ENCODE measurements around the gene FNDC10.

FNDC10 gene

DNA sequence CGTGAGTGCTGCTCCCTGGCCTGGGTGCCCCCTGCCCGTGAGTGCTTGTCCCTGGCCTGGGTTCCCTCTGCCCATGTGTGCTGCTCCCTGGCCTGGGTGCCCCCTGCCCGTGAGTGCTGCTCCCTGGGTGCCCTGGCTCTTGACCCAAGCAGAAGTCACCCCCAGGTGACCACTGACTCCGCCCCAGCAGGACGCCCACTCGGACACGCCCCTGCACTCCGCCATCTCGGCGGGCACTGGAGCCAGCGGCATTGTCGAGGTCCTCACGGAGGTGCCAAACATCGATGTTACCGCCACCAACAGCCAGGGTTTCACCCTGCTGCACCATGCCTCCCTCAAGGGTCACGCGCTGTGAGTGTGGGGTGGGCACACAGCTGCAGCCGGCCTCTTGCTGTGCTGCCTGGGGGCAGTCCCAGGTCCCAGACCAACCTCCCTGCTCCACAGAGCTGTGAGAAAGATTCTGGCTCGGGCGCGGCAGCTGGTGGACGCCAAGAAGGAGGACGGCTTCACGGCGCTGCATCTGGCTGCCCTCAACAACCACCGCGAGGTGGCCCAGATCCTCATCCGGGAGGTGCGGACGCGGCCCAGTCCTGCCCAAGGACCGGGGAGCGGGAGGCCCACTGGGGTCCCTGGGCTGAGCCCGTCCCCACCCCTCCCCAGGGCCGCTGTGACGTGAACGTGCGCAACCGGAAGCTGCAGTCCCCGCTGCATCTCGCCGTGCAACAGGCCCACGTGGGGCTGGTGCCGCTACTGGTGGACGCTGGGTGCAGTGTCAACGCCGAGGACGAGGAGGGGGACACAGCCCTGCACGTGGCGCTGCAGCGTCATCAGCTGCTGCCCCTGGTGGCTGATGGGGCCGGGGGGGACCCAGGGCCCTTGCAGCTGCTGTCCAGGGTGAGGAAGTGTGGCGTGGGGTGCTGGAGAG is 28.2 kb upstream of the FNDC10 start:
- no peak for DNase-seq (ENCODE audit: low read depth in 2 of 2)

DNA sequence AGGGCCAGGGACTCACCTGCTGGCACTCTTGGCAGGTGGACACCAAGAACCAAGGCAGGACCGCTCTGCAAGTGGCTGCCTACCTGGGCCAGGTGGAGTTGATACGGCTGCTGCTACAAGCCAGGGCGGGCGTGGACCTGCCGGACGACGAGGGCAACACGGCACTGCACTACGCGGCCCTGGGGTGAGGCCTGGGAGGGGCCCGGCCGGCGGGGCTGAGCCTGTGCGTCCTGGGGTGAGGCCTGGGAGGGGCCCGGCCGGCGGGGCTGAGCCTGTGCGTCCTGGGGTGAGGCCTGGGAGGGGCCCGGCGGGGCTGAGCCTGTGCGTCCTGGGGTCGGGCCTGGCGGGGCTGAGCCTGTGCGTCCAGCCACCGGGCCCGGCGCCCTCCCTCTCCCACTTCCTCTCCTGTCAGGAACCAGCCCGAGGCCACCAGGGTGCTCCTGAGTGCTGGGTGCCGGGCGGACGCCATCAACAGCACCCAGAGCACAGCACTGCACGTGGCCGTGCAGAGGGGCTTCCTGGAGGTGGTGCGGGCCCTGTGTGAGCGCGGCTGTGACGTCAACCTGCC is 27.4 kb upstream of the FNDC10 start:
- no peak for DNase-seq (ENCODE audit: low read depth in 2 of 2)

DNA sequence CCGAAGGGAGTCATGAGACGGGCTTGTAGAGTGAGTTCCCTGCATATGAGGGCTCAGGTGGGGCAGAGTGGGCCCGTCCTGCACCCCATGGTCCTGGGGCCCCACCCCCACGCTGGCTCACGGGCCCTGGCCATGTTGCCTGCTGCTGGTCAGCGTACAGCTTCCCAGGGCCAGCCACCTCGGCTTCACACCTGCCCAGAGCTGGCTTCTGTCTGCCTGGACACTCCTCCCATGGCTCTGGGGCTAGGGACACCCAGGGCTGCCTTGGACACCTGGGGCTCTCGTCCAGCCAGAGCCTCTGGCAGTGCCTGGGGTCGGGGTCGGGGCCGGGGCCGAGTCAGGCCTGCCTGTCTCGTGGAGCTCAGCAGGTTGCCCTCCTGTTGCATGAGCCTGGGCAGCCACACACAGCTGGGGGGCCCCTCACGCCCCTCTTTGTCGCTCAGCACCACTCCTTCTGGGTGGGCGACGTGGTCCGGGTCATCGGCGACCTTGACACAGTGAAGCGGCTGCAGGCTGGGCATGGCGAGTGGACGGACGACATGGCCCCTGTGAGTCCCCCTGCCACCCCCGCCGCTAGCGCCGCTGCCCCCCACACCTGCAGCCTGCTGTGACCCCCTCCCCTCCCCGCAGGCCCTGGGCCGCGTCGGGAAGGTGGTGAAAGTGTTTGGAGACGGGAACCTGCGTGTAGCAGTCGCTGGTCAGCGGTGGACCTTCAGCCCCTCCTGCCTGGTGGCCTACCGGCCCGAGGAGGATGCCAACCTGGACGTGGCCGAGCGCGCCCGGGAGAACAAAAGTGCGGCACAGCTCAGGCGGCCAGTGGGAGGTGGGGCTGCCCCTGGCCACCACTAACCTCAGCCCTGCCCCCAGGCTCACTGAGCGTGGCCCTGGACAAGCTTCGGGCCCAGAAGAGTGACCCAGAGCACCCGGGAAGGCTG is 26.5 kb upstream of the FNDC10 start:
- DNase-seq (ENCODE audit: low read depth in 2 of 2): no peak

DNA sequence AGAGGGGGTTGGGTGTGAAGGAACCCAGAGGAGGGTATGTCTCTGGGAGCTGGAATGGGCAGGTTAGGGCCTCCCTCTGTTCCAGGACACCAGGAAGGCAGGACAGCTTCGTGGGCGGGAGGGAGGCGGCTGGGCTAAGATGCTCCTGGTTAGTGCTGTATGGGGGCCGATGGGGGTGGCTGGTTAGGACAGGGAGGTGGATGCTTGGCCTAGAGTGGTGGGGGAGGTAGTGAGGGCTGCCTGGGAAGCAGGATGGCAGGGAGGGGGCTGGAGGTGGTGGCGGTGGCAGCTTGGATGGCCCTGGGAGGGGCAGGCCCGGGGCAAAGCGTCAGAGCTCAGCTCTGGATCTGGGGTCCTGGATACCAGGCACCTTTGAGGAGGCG is 25.9 kb upstream of the FNDC10 start:
- DNase-seq (ENCODE audit: low read depth in 2 of 2): no peak

DNA sequence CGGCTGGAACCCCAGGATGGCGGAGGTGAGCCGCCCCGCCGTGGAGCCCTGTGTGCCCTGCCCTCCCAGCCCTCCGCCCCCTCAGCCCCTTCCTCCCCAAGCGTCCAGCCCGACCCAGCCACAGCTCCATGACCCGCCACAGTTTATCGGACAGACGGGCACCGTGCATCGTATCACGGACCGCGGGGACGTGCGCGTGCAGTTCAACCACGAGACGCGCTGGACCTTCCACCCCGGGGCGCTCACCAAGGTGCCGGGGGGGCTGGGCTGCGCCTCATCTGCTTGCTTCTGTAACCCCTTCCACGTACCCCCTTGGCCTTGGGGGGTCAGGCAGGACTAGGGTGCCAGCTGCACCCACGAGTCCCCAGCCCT is 25.5 kb upstream of the FNDC10 start:
- DNase-seq (ENCODE audit: low read depth in 2 of 2): no peak

DNA sequence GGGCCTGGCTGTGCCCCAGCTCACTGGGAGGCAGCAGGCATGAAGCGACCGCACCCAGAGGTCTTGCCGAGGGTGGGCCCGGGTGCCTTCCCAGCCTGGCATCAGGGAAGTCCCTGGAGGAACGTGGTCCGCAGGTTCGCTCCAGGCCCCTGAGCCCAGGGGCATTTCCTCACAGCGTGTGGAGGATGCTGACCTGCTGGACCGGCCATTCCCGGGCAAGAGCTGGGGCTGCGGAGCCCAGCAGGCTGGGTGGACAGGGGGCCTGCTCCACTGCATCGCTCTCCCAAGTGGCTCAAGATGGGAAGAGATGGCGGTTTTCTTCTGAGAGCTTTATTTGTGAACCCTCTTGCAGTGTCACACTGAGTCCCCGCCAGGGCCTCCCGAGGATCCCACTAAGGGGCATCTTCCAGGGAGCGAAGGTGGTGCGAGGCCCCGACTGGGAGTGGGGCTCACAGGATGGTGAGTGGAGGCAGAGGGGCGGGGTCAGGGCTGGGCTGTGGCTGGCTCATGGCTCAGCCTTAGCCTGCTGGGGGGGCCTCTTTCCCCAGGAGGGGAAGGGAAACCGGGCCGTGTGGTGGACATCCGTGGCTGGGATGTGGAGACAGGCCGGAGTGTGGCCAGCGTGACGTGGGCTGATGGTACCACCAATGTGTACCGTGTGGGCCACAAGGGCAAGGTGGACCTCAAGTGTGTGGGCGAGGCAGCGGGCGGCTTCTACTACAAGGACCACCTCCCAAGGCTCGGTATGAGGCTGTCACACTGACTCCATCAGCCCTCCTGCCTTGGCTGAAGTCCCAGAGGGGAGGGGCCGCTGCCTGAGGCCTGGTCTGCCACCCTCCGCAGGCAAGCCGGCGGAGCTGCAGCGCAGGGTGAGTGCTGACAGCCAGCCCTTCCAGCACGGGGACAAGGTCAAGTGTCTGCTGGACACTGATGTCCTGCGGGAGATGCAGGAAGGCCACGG is 24.8 kb upstream of the FNDC10 start:
- DNase-seq (ENCODE audit: low read depth in 2 of 2): no peak

DNA sequence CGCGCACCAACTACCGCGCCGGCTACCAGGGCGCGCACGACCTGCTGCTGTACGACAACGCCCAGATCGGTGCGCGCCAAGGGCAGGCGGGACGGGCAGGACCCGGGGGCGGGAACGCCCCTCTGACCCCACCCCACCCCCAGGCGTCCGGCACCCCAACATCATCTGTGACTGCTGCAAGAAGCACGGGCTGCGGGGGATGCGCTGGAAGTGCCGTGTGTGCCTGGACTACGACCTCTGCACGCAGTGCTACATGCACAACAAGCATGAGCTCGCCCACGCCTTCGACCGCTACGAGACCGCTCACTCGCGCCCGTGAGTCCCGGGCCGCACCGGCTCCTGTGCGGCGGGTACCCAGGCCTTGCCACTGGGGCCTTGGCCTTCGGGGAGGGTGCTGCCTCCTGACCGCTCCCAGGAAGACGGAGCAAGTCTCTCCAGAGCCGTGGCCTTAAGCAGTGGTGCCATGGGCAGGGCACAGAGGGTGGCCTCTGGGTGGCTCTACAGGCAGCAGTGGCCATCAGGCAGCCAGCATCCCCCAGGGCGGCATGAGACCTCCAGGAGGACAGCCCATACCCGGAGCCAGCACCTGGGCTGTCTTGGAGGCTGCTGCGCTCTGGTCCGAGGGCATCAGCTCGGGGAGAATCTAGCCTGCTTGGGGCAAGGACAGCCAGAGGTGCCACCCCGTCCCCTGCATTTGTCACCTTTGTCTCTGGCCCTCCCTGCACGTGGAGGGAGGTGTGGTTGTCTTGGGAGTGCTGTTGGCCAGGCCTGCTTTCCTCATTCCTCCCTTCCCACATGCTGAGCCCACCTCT is 23.9 kb upstream of the FNDC10 start:
- no peak for DNase-seq (ENCODE audit: low read depth in 2 of 2)

DNA sequence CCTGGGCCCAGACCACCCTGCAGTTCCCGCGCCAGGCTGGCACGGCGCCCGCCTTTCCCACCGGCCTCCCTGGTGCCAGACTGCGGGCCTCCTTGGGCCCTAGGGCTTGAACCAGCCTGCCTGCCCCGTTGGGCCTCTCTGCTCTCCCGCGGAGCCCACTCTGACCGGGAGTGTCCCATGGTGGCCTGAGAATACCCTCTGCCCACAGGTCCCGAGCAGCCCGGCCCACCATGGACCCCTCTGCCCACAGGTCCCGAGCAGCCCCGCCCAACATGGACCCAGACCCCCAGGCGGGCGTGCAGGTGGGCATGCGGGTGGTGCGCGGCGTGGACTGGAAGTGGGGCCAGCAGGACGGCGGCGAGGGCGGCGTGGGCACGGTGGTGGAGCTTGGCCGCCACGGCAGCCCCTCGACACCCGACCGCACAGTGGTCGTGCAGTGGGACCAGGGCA is 23.3 kb upstream of the FNDC10 start:
- DNase-seq (ENCODE audit: low read depth in 2 of 2): no peak

DNA sequence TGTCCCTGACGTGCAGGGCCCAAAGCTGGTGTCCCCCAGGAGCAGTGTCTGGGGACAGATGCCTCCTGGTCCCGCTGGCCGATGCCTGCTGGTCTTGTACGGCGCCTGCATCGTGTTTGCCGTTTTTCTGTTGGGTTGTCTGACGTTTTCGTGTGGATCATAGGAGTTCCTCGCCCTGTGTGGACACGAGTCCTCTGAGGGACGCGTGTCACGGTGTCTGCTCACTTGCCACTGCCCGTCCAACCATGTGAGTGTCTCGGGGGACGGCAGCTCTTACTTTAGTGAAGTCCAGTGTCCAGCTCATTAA is 22.8 kb upstream of the FNDC10 start:
- DNase-seq (ENCODE audit: low read depth in 2 of 2): no peak

DNA sequence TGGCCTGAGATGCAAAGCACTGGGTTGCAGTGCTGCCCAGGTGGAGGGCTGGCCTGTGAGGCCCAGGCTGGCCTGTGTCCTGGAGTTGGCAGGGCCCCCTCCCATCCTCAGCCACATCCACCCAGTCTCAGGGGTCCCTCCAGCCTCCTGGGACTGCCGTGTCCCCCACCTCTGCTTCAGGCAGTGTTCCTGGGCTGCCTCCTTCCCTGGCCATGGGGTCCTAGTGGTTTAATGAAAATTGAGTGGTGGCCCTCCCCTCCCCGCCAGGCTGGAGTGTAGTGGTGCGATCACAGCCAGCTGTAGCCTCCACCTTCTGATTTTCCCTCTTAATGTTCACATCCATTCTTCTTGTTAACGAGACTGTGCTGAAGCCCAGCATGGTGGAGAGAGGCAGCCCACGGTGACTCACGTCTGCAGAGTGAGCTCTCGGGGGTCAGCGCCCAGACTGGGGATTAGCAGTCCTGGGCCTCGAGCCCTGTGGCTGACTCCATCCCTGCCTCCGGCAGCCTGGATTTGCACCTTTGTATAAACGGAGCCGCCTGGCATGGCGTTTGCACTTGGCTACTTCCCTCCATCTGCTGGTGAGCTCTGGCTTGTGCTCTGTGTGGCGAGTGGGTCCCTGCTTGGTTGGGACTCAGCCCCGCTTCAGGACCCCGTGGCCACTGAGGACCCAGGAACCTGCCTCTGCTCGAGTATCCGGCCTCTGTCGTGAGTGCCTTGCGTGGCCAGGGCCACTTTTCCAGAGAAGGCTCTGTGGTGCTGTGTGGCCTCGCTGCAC is 22.3 kb upstream of the FNDC10 start:
- no peak for DNase-seq (ENCODE audit: low read depth in 2 of 2)

DNA sequence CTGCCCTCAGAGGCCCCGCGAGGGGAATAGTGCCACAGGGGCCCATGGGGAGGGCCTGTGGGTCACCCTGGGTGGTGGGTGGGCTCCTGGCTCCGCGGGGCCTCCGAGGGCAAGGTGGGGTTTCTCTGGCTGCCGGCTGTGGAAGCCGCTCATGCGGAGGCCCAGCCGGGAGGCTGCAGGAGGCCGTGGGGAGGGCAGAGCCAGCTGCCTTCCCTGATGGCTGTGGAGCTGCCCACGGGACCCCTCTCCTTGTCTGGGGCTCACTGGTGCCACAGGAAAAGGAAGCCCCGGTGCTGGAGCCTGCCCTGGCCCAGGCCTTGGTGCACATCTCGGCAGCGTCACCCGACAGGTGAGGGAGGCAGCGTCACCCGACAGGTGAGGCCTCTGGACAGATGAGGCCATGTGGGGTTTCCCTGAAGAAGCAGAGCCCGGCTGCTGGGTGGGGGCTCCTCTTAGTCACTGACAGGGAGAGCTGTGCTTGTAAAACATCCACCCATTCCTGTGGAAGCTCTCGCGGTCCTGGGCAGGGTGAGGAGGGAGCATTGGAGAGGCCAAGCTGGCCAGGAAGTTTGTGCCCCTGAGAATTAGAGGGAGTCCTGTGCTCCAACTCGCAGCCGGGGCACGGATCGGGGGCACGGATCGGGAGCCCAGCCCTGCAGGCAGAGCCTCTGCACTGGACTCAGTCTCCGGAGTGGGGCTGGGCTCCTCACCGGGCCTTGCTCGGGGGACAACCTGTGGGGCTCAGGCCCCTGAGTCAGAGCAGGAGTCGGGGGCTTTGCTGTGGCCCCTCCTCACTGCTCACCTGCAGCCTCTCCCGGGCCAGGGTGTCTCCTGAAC is 21.5 kb upstream of the FNDC10 start:
- no peak for DNase-seq (ENCODE audit: low read depth in 2 of 2)

DNA sequence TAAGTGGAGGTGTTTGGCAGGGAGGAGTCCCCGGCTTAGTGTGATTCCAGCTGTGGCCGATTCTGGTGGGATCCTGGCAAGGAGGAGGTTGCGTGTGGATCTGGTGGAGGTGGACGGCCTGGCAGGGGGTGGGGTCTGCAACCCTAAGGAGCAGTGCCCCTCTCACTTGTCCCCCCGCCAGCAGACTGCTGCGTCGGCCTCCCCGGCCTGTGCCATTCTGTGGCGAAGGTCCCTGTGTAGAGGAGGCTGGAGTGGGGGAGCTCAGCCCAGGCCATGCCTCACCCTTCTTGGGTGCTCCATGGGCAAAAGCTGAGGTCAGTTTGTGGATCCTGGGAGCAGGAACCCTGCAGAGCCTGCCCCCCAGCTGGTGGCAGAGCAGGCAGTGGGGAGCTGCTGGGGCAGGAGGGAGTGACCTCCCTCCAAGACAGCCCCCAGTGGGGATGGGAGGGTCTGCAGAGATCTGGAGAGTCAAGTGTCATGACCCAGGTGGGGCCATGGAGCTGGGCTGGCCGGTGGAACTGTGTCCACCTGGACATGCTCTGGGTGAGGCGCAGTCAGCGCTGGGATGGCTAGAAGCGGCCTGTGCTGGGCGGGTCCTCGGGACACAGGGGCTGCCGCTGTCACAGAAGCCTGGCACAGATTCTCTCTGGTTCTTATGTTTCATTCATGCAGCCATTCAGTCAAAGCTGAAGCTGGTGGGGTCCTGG is 20.7 kb upstream of the FNDC10 start:
- DNase-seq (ENCODE audit: low read depth in 2 of 2): no peak

DNA sequence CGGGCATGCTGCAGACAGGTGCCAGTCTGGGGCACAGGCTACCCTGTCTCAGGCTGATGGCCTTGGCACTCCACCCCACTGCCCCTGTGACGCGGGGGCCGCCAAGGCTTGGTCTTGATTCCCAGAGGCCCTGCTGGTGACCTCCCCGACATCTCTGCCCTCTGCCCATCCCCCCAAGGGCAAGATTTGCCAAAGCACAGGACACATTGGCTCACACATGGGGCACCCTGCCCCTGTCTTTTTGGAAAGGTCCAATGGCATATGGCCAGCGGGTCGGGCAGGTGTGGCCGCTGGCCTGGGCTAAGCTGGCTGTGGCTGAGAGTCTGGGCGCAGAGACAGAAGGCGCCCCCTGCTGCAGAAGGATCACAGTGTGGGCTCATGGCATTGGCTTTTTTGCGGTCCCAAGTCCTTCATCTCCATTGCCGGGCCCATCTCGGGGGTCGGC is 20.0 kb upstream of the FNDC10 start:
- no peak for DNase-seq (ENCODE audit: low read depth in 2 of 2)

DNA sequence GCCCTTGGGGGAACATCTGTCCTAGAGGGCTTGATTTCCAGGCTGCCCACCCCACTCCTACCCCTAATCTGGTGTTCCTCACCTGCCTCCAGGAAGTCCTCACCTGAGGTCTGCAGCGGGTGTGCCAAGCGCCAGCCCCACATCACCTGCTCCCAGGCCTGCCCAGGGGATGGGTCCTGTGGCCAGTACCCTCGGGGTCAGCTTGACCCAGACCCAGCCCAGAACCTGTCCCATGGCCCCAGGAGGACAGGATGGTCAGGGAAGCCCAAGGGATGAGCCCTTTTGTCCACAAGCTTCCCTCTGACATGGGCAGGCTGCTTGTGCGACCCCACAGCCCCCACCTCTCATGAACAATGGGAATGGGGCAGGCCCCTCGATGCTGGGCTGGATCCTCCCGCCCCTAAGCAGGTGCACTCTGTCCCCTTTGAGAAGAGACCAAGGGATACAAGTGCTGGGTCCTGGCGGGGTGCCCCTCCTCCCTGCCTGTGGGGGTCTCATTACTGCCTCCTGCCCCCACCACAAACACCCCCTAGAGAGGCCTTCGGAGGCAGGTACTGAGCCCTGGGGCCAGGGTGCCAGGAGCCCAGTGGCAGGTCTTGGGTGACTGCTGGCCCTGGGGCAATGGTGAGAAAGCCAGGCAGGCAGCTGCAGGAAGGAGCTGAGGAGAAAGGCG is 18.6 kb upstream of the FNDC10 start:
- DNase-seq (ENCODE audit: low read depth in 2 of 2): no peak

DNA sequence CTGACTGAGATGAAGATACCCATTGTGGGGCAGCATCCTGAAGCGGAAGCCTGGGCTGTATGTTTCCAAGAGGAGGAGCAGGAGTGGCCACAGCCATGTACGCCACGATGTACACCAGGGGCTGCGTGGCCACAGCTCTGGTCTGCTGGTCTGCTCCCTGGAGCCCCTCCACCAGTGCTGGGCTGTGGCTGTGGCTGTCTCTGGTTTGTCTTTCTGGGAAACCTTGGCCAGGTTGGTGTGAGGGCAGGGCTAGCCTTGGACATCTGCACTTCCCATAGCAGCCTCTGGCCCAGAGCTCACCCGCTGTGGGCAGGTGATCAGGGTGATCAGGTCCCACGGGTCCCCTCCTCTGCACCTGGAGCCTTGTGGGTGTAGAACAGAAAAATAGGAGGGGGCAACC is 18.0 kb upstream of the FNDC10 start:
- DNase-seq (ENCODE audit: low read depth in 2 of 2): no peak

DNA sequence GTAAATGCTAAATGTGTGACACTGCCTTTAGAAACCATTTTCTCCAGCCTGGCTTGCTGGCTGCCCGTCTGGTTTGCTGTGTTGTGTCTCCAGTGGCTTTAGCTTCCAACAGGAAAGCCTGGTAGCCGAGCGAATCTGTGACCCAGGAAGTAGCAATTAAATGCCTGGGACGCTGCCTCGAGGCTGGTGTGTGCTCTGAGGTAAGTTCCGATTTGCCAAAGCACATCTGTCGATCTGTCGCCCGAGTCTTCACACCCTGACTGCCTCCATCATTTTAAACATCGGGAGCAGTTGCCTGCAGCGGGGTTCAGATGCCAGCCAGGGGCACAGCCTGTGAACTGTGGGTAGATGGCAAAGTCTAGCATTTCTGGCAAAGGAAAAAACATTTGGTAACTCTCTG is 17.6 kb upstream of the FNDC10 start:
- no peak for DNase-seq (ENCODE audit: low read depth in 2 of 2)

DNA sequence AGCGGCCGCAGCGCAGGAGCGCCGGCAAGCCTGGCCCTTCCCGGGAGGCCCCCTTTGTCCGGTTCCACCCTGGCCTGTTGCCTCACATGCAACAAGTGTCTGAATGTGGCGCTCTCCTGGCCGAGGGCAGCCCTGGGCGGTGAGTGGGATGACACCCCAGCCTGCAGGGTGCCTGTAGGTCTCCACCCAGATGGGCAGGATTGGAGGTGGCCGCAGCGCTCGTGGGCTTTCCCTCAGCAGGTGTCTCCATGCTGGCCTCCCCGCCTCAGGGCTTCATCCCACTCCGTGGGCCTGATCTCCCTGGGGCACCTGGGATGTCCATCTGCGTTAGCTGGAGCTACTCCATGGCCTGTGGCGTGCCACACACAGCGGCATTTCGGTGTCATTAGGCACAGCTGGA is 16.9 kb upstream of the FNDC10 start:
- no peak for DNase-seq (ENCODE audit: low read depth in 2 of 2)

Measured in activated CD4-positive, alpha-beta T cell treated with anti-CD3 and anti-CD28 coated beads for 24 hours (primary cell).